Keratinocyte (primary cell): ENCODE data around the gene NEK3.
"Not testable (repeated sequence)": the region's sequence is repeated elsewhere in the genome, so short reads cannot be mapped to it uniquely, and the experiment has no call there.

Experiments
- CTCF ChIP-seq, 3 experiments: IDR thresholded peaks in 1 of 3; conservative IDR thresholded peaks in 1 of 3; optimal IDR thresholded peaks in 1 of 3; 2 replicates in 2 of 3; 3 replicates in 1 of 3; pipeline versions ENCODE3 to v1.5.1; 2011; ENCODE audit warnings: low read length in 3 of 3, mild to moderate bottlenecking in 3 of 3, moderate library complexity in 2 of 3, control low read depth in 1 of 3, inconsistent platforms in 1 of 3; ENCODE audit not compliant: insufficient read depth in 2 of 3; ENCODE audit errors: extremely low read depth in 1 of 3
- EZH2 ChIP-seq: IDR thresholded peaks from one replicate; pipeline ENCODE4 v1.6.1; 2012; ENCODE audit warnings: inconsistent platforms, mild to moderate bottlenecking, low read length, moderate library complexity

GRCh38 chr13:52204546-52204945, 45.1 kb upstream of the NEK3 start:
- not testable (repeated sequence) for TF ChIP-seq CTCF (optimal IDR thresholded peaks at IDR 0.05 in 1 of 3, IDR thresholded peaks at IDR 0.05 in 1 of 3, conservative IDR thresholded peaks at IDR 0.05 in 1 of 3; ENCODE audit: extremely low read depth in 1 of 3, insufficient read depth in 2 of 3, low read length in 3 of 3); EZH2
